HepG2 (cell line): ENCODE results near the gene ELP2. TPM values are rescaled to one million over a fixed set of nuclear protein-coding genes. Genes with fewer than 3 reads are reported as not detected.
A peak's percentile ranks its signal among the peaks of the same experiment; 100 is the strongest.

Experiments used
- AKAP8 ChIP-seq: sonication (generic); formaldehyde crosslinking; IDR thresholded peaks from 2 replicates; pipeline ENCODE4 v1.5.1; 2020; ENCODE audit warnings: mild to moderate bottlenecking, missing genetic modification reagents
- HNRNPK ChIP-seq: fragments of 200-400 bp; formaldehyde crosslinking; IDR thresholded peaks from 2 replicates; pipeline ENCODE4 v1.6.1; 2018; ENCODE audit warnings: low read length, low read depth, moderate library complexity, mild to moderate bottlenecking; ENCODE audit not compliant: poor library complexity, severe bottlenecking
- KLF16 ChIP-seq, 2 experiments: sonication (generic) in 1 of 2; formaldehyde crosslinking in 1 of 2; IDR thresholded peaks; 2 replicates each; pipeline versions ENCODE4 v1.6.1 to v1.8.0; 2016 to 2023; ENCODE audit warnings: missing genetic modification reagents in 2 of 2, missing compliant biosample characterization in 1 of 2
- MEIS1 ChIP-seq: sonication (generic); formaldehyde crosslinking; IDR thresholded peaks from 2 replicates; pipeline ENCODE4 v1.9.0; 2021; ENCODE audit warnings: mild to moderate bottlenecking, missing genetic modification reagents, moderate library complexity, borderline replicate concordance
- MXD3 ChIP-seq: IDR thresholded peaks from 2 replicates; pipeline ENCODE4 v1.6.1; 2016; ENCODE audit warnings: mild to moderate bottlenecking, missing biosample characterization, missing genetic modification reagents
- NRL ChIP-seq: sonication (generic); formaldehyde crosslinking; IDR thresholded peaks from 2 replicates; pipeline ENCODE4 v1.5.0; 2020; ENCODE audit warnings: missing genetic modification reagents, mild to moderate bottlenecking, moderate library complexity, borderline replicate concordance
- RBM22 ChIP-seq: fragments of 200-400 bp; formaldehyde crosslinking; optimal IDR thresholded peaks from 2 replicates; pipeline ENCODE3; 2017; ENCODE audit warnings: mild to moderate bottlenecking, low read length, moderate library complexity
- SOX6 ChIP-seq, 2 experiments: fragments of 450-650 bp in 1 of 2; sonication (generic) in 1 of 2; formaldehyde crosslinking in 1 of 2; IDR thresholded peaks; 2 replicates each; pipeline versions ENCODE4 v1.4.0 to v1.6.1; 2017 to 2020; ENCODE audit warnings: antibody characterized with exemption in 1 of 2, mild to moderate bottlenecking in 1 of 2, missing genetic modification reagents in 1 of 2
- SRSF9 ChIP-seq: fragments of 200-400 bp; formaldehyde crosslinking; IDR thresholded peaks from 2 replicates; pipeline ENCODE4 v1.6.1; 2018; ENCODE audit warnings: borderline replicate concordance, mild to moderate bottlenecking, low read depth, low read length; ENCODE audit not compliant: insufficient read depth, poor library complexity, severe bottlenecking
- TFAP4 ChIP-seq: sonication (generic); IDR thresholded peaks from 2 replicates; pipeline ENCODE4 v1.6.1; 2016; ENCODE audit warnings: low read depth, borderline replicate concordance
- TIGD3 ChIP-seq: sonication (generic); formaldehyde crosslinking; IDR thresholded peaks from 2 replicates; pipeline ENCODE4 v1.5.1; 2020; ENCODE audit warnings: mild to moderate bottlenecking, missing genetic modification reagents, borderline replicate concordance
- ZFX ChIP-seq: sonication (generic); formaldehyde crosslinking; IDR thresholded peaks from 2 replicates; pipeline ENCODE4 v1.4.0; 2020; ENCODE audit warnings: mild to moderate bottlenecking, low read depth, missing genetic modification reagents, moderate library complexity
- ZNF142 ChIP-seq: sonication (generic); formaldehyde crosslinking; IDR thresholded peaks from 2 replicates; pipeline ENCODE4 v1.4.0; 2020; ENCODE audit warnings: missing genetic modification reagents
- ZNF577 ChIP-seq: sonication (generic); formaldehyde crosslinking; IDR thresholded peaks from 2 replicates; pipeline ENCODE4 v1.4.0; 2020; ENCODE audit warnings: mild to moderate bottlenecking, low read depth, missing genetic modification reagents, borderline replicate concordance
- ZNF749 ChIP-seq: sonication (generic); formaldehyde crosslinking; IDR thresholded peaks from 2 replicates; pipeline ENCODE4 v1.8.0; 2022; ENCODE audit warnings: mild to moderate bottlenecking, missing genetic modification reagents, moderate library complexity, borderline replicate concordance
- ZSCAN29 ChIP-seq: sonication (generic); formaldehyde crosslinking; conservative IDR thresholded peaks from 2 replicates; pipeline ENCODE4 v1.4.0; 2020; ENCODE audit warnings: mild to moderate bottlenecking, missing genetic modification reagents
- polyA plus RNA-seq, 8 experiments: library from polyadenylated mRNA; depleted of rRNA in 3 of 8; stranded (reverse) in 7 of 8; unstranded in 1 of 8; fragments of >200 nt; fragmentation: Illumina TruSeq in 4 of 8; extraction: Trizol in 4 of 8; gene quantifications; 2 replicates each; pipeline versions ENCODE4 v1.2.1 to v1.2.3, GENCODE V29; 2011 to 2016; ENCODE audit warnings: low read depth in 4 of 8, missing spikeins in 1 of 8, mixed read lengths in 1 of 8; ENCODE audit not compliant: insufficient read depth in 1 of 8
- total RNA-seq, 5 experiments: library from RNA; depleted of rRNA; stranded (reverse); fragments of >200 nt; fragmentation: Illumina TruSeq; extraction: Trizol; gene quantifications; 2 replicates each; pipeline ENCODE4 v1.2.3, GENCODE V29; 2016; ENCODE audit warnings: low read depth in 1 of 5

The ELP2 gene
- total and polyA plus RNA-seq, 2 of the 13 experiments (the other 11 are each of a cell fraction or from before 2014, with no cell fraction given): 98.7 to 100 TPM

- peak; percentile 60; the same call in 1 of the 2 replicates for TF ChIP-seq TFAP4
- TF ChIP-seq SOX6 (IDR thresholded peaks at IDR 0.05): no peak
- TF ChIP-seq SOX6 (CRISPR knock-in tag; IDR thresholded peaks at IDR 0.05): peak; percentile 63
- peak; percentile 62; the same call in 1 of the 2 replicates for TF ChIP-seq AKAP8 (CRISPR knock-in tag)
- TF ChIP-seq ZFX: peak; percentile 99
- peak; percentile 86 for TF ChIP-seq NRL (CRISPR knock-in tag)
- TF ChIP-seq ZNF142: peak; percentile 76
- peak; percentile 23 for TF ChIP-seq HNRNPK
- TF ChIP-seq SRSF9: no peak
- TF ChIP-seq MEIS1 (CRISPR knock-in tag): peak; percentile 63; the same call in 1 of the 2 replicates
- 0 out of 2 replicates have a peak, but pooled peaks have one; percentile 62 for TF ChIP-seq ZSCAN29
- TF ChIP-seq ZNF577 (CRISPR knock-in tag): no peak
- TF ChIP-seq RBM22: no peak
- TF ChIP-seq MXD3 (CRISPR knock-in tag): peak; percentile 91
- peak in 1 of 2 experiments; percentile 95; a peak in 2 of 4 replicates for TF ChIP-seq KLF16 (CRISPR knock-in tag; IDR thresholded peaks at IDR 0.05)
- 0 out of 2 replicates have a peak, but pooled peaks have one; percentile 36 for TF ChIP-seq TIGD3 (CRISPR knock-in tag)
- TF ChIP-seq ZNF749 (CRISPR knock-in tag): no peak; the same call in 1 of the 2 replicates
These were observed at the start of gene ELP2, which contains the start of gene SLC39A6 (continued) for GRCh38 chr18:36129300-36130038.
